Lower lobe of right lung (tissue), 2 donors: ENCODE measurements around the gene STK32A. TPM values are rescaled to one million over a fixed set of nuclear protein-coding genes. Genes with fewer than 3 reads are reported as not detected.

Experiments used
- ATAC-seq, 2 donors: fragments of 200-7000 bp; cut with Tn5 transposase; one replicate each; pipeline ENCODE4 v1.9.1; 2020 to 2022; ENCODE audit warnings: mild to moderate bottlenecking in 2 of 2, moderate library complexity in 2 of 2
- DNase-seq: peaks from one replicate; pipeline ENCODE4 v3.0.0-alpha.2; 2020
- H3K27ac ChIP-seq: fragments of 200-600 bp; one replicate; pipeline ENCODE4 v1.8.0; 2022
- H3K27me3 ChIP-seq: fragments of 200-600 bp; one replicate; pipeline ENCODE4 v1.8.0; 2022; ENCODE audit warnings: low read depth
- H3K36me3 ChIP-seq: fragments of 200-600 bp; one replicate; pipeline ENCODE4 v1.8.0; 2022; ENCODE audit warnings: mild to moderate bottlenecking
- H3K4me1 ChIP-seq: fragments of 200-600 bp; one replicate; pipeline ENCODE4 v1.8.0; 2022
- H3K4me3 ChIP-seq: fragments of 200-600 bp; one replicate; pipeline ENCODE4 v1.8.0; 2022; ENCODE audit warnings: mild to moderate bottlenecking
- H3K9me3 ChIP-seq: fragments of 200-600 bp; one replicate; pipeline ENCODE4 v1.8.0; 2022
- CTCF ChIP-seq: fragments of 200-600 bp; IDR thresholded peaks from one replicate; pipeline ENCODE4 v1.8.0; 2022; ENCODE audit warnings: antibody characterized with exemption, mild to moderate bottlenecking
- intact Hi-C: fragments of 100-400 bp; cut with DNase I; formaldehyde crosslinking; loops from one replicate; pipeline ENCODE4 v1.11.0; 2022
- total RNA-seq: library from RNA; stranded (reverse); fragmentation: NEBNext Ultra II Directional; extraction: Animal tissue kit (Norgen Biotek cat#: 25700); gene quantifications from one replicate; pipeline ENCODE4 v1.2.1, GENCODE V29; 2021
- donor health status: DM: no; HTN: yes; CAD: no; lungs with severe emphysema.

STK32A gene
- total RNA-seq, 1 donor from 2014 or later, result 2.9 TPM

GRCh38 chr5:147430628-147431027 is 195.8 kb downstream of the STK32A start:
- no peaks in the 10 kb centered on the region for H3K36me3 ChIP-seq
- intact Hi-C loops, result no loop called here
- peaks cover 38% of the 10 kb centered on the region for H3K4me1 ChIP-seq
- ATAC-seq (no peak), DNase-seq (no peak)
- no peak for TF ChIP-seq CTCF
- H3K4me3 ChIP-seq, result no peak overlapping the region
- no peaks in the 10 kb centered on the region for H3K9me3 ChIP-seq
- no peak overlapping the region for H3K27ac ChIP-seq
- no peaks in the 10 kb centered on the region for H3K27me3 ChIP-seq

GRCh38 chr5:147431586-147431985 is 196.8 kb downstream of the STK32A start:
- Histone ChIP-seq H3K4me3 (no peak overlapping the region), H3K9me3 (no peaks in the 10 kb centered on the region), H3K27ac (no peak overlapping the region), H3K27me3 (no peaks in the 10 kb centered on the region), H3K36me3 (no peaks in the 10 kb centered on the region), H3K4me1 (peaks cover 42% of the 10 kb centered on the region)
- ATAC-seq (no peak), DNase-seq (no peak)
- intact Hi-C loops, result no loop called here
- no peak for TF ChIP-seq CTCF

GRCh38 chr5:147432323-147432722 is 197.5 kb downstream of the STK32A start:
- intact Hi-C loops, result no loop called here
- DNase-seq, result no peak
- no peaks in the 10 kb centered on the region for H3K9me3 ChIP-seq
- H3K4me3 ChIP-seq, result no peak overlapping the region
- H3K27me3 ChIP-seq, result no peaks in the 10 kb centered on the region
- H3K4me1 ChIP-seq, result peaks cover 35% of the 10 kb centered on the region
- ATAC-seq, result no peak
- no peak for TF ChIP-seq CTCF
- H3K27ac ChIP-seq, result no peak overlapping the region
- H3K36me3 ChIP-seq, result no peaks in the 10 kb centered on the region

GRCh38 chr5:147434049-147434448 is 199.2 kb downstream of the STK32A start:
- H3K4me1 ChIP-seq, result peaks cover 18% of the 10 kb centered on the region
- ATAC-seq (no peak), DNase-seq (no peak)
- H3K9me3 ChIP-seq, result no peaks in the 10 kb centered on the region
- H3K27ac ChIP-seq, result no peak overlapping the region
- no peaks in the 10 kb centered on the region for H3K27me3 ChIP-seq
- no peak for TF ChIP-seq CTCF
- H3K36me3 ChIP-seq, result no peaks in the 10 kb centered on the region
- no peak overlapping the region for H3K4me3 ChIP-seq
- intact Hi-C loops, result no loop called here

- ATAC-seq, result no peak
- no peaks in the 10 kb centered on the region for H3K27me3 ChIP-seq
These were observed 201.8 kb downstream of the STK32A start for GRCh38 chr5:147436596-147436995.

More at GRCh38 chr5:147436596-147436995, 201.8 kb downstream of the STK32A start:
- H3K27ac ChIP-seq, result no peak overlapping the region
- no peaks in the 10 kb centered on the region for H3K9me3 ChIP-seq
- intact Hi-C loops, result no loop called here
- no peak for TF ChIP-seq CTCF
- H3K36me3 ChIP-seq, result no peaks in the 10 kb centered on the region
- no peak overlapping the region for H3K4me3 ChIP-seq
- H3K4me1 ChIP-seq, result peaks cover 18% of the 10 kb centered on the region
- no peak for DNase-seq
